Astrocyte (in vitro differentiated cells and primary cell): ENCODE measurements around the gene MMP17. TPM values are rescaled to one million over a fixed set of nuclear protein-coding genes. Genes with fewer than 3 reads are reported as not detected.

Experiments
- DNase-seq: peaks from one replicate; pipeline ENCODE4 v3.0.0-alpha.2; 2010; ENCODE audit warnings: low read depth
- FAIRE-seq: peaks from 2 replicates; lab custom pipeline; 2011; peaks lifted over from hg19 to GRCh38; lab: Jason Lieb, UNC
- H2AFZ ChIP-seq: 2 replicates; pipeline ENCODE4 v1.6.0; 2012; ENCODE audit warnings: low read depth, low read length, inconsistent platforms
- H3K27ac ChIP-seq: 2 replicates; pipeline ENCODE4 v1.5.1; 2011; ENCODE audit warnings: low read depth, low read length, inconsistent platforms
- H3K27me3 ChIP-seq: 2 replicates; pipeline ENCODE4 v1.6.0; 2011; ENCODE audit warnings: low read length, inconsistent platforms; ENCODE audit not compliant: insufficient read depth
- H3K36me3 ChIP-seq: 2 replicates; pipeline ENCODE4 v1.5.1; 2011; ENCODE audit warnings: low read length, inconsistent platforms; ENCODE audit not compliant: insufficient read depth
- H3K4me1 ChIP-seq: 2 replicates; pipeline ENCODE4 v1.5.1; 2011; ENCODE audit warnings: low read length, inconsistent platforms; ENCODE audit not compliant: insufficient read depth
- H3K4me2 ChIP-seq: 2 replicates; pipeline ENCODE4 v1.6.0; 2012; ENCODE audit warnings: low read length, inconsistent platforms
- H3K4me3 ChIP-seq: 2 replicates; pipeline ENCODE4 v1.5.1; 2011; ENCODE audit warnings: low read depth, mild to moderate bottlenecking, low read length, inconsistent platforms; ENCODE audit not compliant: insufficient read depth
- H3K79me2 ChIP-seq: 2 replicates; pipeline ENCODE4 v1.6.0; 2012; ENCODE audit warnings: mild to moderate bottlenecking, low read length, inconsistent platforms; ENCODE audit not compliant: insufficient read depth
- H3K9ac ChIP-seq: 2 replicates; pipeline ENCODE4 v1.6.0; 2012; ENCODE audit warnings: mild to moderate bottlenecking, low read length, inconsistent platforms
- H3K9me3 ChIP-seq: 2 replicates; pipeline ENCODE4 v1.5.1; 2012; ENCODE audit warnings: low read depth, mild to moderate bottlenecking, low read length, inconsistent platforms; ENCODE audit not compliant: insufficient read depth
- H4K20me1 ChIP-seq: 2 replicates; pipeline ENCODE4 v1.6.0; 2012; ENCODE audit warnings: low read length, inconsistent platforms; ENCODE audit not compliant: insufficient read depth
- H3K27ac Mint-ChIP-seq: one replicate; pipeline ENCODE4 v1.8.0; 2021; ENCODE audit warnings: mild to moderate bottlenecking, mixed read lengths; ENCODE audit not compliant: unreplicated experiment
- H3K27me3 Mint-ChIP-seq: one replicate; pipeline ENCODE4 v1.8.0; 2021; ENCODE audit warnings: low read depth, mixed read lengths; ENCODE audit not compliant: unreplicated experiment
- H3K36me3 Mint-ChIP-seq: one replicate; pipeline ENCODE4 v1.8.0; 2021; ENCODE audit warnings: low read depth, mixed read lengths; ENCODE audit not compliant: unreplicated experiment
- H3K4me1 Mint-ChIP-seq: one replicate; pipeline ENCODE4 v1.8.0; 2021; ENCODE audit warnings: low read depth, mixed read lengths; ENCODE audit not compliant: unreplicated experiment
- H3K4me3 Mint-ChIP-seq: one replicate; pipeline ENCODE4 v1.8.0; 2021; ENCODE audit warnings: mild to moderate bottlenecking, moderate library complexity, mixed read lengths; ENCODE audit not compliant: unreplicated experiment
- H3K9me3 Mint-ChIP-seq: one replicate; pipeline ENCODE4 v1.8.0; 2021; ENCODE audit warnings: mild to moderate bottlenecking, mixed read lengths; ENCODE audit not compliant: unreplicated experiment
- CTCF ChIP-seq: IDR thresholded peaks from 2 replicates; pipeline ENCODE4 v1.5.1; 2011; ENCODE audit warnings: low read depth, mild to moderate bottlenecking, inconsistent platforms, low read length, moderate library complexity; ENCODE audit not compliant: insufficient read depth
- EZH2 ChIP-seq: IDR thresholded peaks from 2 replicates; pipeline ENCODE4 v1.6.1; 2012; ENCODE audit warnings: mild to moderate bottlenecking, low read length, inconsistent platforms; ENCODE audit not compliant: insufficient read depth
- total RNA-seq: library from RNA; stranded (reverse); gene quantifications from 2 replicates; pipeline ENCODE4 v1.2.1, GENCODE V29; 2021

Gene MMP17
- total RNA-seq, 1 donor from 2014 or later: 8.4 TPM

DNA sequence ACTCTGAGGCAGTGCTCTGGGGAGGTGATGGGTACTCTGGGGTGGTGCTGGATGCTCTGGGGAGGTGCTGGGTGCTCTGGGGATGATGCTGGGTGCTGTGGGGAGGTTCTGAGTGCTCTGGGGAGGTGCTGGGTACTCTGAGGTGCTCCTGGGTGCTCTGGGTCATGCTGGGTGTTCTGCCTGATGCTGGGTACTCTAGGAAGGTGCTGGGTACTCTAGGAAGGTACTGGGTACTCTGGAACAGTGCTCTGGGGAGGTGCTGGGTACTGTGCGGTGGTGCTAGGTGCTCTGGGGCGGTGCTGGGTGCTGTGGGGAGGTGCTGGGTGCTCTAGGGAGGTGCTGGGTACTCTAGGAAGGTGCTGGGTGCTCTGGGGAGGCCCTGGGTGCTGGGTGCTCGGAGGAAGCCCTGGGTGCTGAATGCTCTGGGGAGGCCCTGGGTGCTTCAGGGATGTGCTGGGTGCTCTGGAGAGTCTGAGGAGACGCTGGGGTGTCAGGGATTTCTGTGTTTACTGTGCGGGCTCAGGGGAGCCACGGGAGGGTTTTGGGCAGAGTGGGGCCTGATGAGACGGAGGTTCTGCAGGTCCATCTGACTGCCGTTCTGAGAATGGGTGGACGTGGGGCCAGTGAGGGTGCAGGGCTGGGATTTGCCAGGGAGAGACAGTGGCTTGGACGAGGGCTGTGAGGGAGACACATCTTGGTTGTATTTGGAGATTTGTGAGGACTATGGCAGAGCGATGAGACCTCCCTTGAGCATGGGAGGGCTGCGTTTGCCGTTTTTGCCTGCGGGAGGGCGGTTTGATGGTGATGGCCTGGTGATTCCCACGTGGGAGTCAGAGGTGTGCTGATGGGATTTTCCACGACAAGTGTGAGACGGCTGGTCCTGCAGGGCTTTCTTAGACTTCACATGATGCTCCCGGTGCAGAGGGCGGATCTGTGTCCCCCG lies 30.0 kb downstream of the MMP17 start:
- Histone ChIP-seq H3K27me3 (no peaks in the 10 kb centered on the region), H3K4me2 (no peak overlapping the region), H3K36me3 (no peaks in the 10 kb centered on the region), H3K9me3 (no peaks in the 10 kb centered on the region), H4K20me1 (no peaks in the 10 kb centered on the region), H3K27ac (no peak overlapping the region), H3K4me3 (no peak overlapping the region), H3K4me1 (peaks cover 14% of the 10 kb centered on the region), H2AFZ (no peak overlapping the region), H3K79me2 (no peaks in the 10 kb centered on the region), H3K9ac (no peak overlapping the region)
- Mint-ChIP-seq H3K27ac (peak overlapping the region; percentile 27), H3K9me3 (no peaks in the 10 kb centered on the region), H3K4me1 (peaks cover 18% of the 10 kb centered on the region), H3K27me3 (peaks cover 18% of the 10 kb centered on the region), H3K4me3 (no peak overlapping the region), H3K36me3 (no peaks in the 10 kb centered on the region)
- FAIRE-seq (no peak), DNase-seq (no peak)
- TF ChIP-seq CTCF (no peak), EZH2 (no peak)

DNA sequence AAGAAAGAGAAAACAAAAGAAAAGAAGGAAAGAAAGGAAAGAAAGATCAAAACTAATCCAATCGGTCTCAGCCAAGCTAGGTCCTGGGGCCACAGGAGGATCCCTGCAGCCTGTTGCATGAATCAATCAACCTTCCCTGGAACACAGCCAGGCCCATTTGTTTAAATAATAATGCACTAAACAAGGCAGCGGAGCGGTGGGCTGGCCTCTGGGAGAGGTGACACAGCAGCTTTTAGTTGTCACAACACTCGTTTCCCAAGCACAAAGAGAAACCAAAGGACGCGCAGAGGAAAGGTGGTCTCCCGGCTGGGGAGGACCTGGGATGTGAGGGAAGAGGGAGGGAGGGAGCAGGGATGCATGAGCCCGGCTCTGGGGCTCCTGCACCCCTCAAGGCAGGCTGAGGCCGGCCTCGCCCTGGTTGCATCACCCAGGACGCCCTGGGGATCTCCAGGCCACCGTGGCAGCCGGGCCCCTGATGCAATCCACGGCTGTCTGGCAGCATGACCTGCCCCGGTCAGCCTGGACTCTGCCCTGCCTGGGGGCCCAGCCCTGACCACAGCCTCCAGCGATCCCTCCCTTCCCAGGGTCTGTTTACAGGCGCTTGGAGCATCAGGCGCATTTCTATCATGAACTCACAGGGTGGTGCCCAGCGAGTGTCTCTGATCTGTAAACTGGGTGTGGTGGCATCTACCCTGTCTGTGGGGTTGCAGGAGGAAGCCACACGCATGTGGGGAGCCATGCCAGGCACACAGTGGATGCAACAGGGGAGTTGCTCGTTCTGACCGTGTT lies 32.5 kb downstream of the MMP17 start:
- no peaks in the 10 kb centered on the region for H3K27me3 ChIP-seq
- Mint-ChIP-seq H3K4me3 (no peak overlapping the region), H3K9me3 (no peaks in the 10 kb centered on the region), H3K36me3 (no peaks in the 10 kb centered on the region), H3K27me3 (peaks cover 14% of the 10 kb centered on the region), H3K27ac (peak overlapping the region; percentile 98), H3K4me1 (peaks cover 26% of the 10 kb centered on the region)
- no peaks in the 10 kb centered on the region for H3K36me3 ChIP-seq
- H4K20me1 ChIP-seq: no peaks in the 10 kb centered on the region
- H3K4me2 ChIP-seq: peak overlapping the region; percentile 79
- peaks cover 19% of the 10 kb centered on the region for H3K4me1 ChIP-seq
- no peak for FAIRE-seq
- no peaks in the 10 kb centered on the region for H3K79me2 ChIP-seq
- DNase-seq: peak; percentile 23
- H3K9me3 ChIP-seq: no peaks in the 10 kb centered on the region
- peak overlapping the region; percentile 29 for H3K4me3 ChIP-seq
- H2AFZ ChIP-seq: peak overlapping the region; percentile 70
- no peak overlapping the region for H3K27ac ChIP-seq
- TF ChIP-seq CTCF (no peak), EZH2 (no peak)
- H3K9ac ChIP-seq: peak overlapping the region; percentile 37
